Liver (tissue), 9 donors: ENCODE data around the gene MARCHF9. TPM values are rescaled to one million over a fixed set of nuclear protein-coding genes. Genes with fewer than 3 reads are reported as not detected.
"Not testable (repeated sequence)": the region's sequence is repeated elsewhere in the genome, so short reads cannot be mapped to it uniquely, and the experiment has no call there.

Experiments used
- DNase-seq: peaks from one replicate; pipeline ENCODE4 v3.0.0-alpha.2; 2017; ENCODE audit warnings: low spot score
- H3K27ac ChIP-seq, 2 donors: one replicate each; pipeline ENCODE4 v1.7.0; 2013; ENCODE audit warnings: inconsistent platforms in 2 of 2, low read length in 2 of 2, control low read depth in 1 of 2, low read depth in 1 of 2, mild to moderate bottlenecking in 1 of 2
- H3K27me3 ChIP-seq, 4 donors: one replicate each; pipeline versions ENCODE4 v1.6.1 to v1.7.0; 2013; ENCODE audit warnings: low read length in 3 of 4, inconsistent platforms in 1 of 4, mild to moderate bottlenecking in 1 of 4, moderate library complexity in 1 of 4; ENCODE audit not compliant: control insufficient read depth in 4 of 4, insufficient read depth in 4 of 4
- H3K36me3 ChIP-seq, 4 donors: one replicate each; pipeline versions ENCODE4 v1.6.1 to v1.7.0; 2013; ENCODE audit warnings: low read length in 3 of 4, mild to moderate bottlenecking in 3 of 4, low read depth in 1 of 4, moderate library complexity in 1 of 4; ENCODE audit not compliant: control insufficient read depth in 4 of 4, insufficient read depth in 3 of 4
- H3K4me1 ChIP-seq, 4 donors: one replicate each; pipeline versions ENCODE4 v1.6.1 to v1.7.0; 2013; ENCODE audit warnings: low read length in 3 of 4, mild to moderate bottlenecking in 3 of 4, moderate library complexity in 1 of 4; ENCODE audit not compliant: control insufficient read depth in 4 of 4, insufficient read depth in 4 of 4
- H3K4me3 ChIP-seq, 3 donors: one replicate each; pipeline versions ENCODE4 v1.6.1 to v1.7.0; 2013; ENCODE audit warnings: low read length in 3 of 3, control low read depth in 1 of 3, low read depth in 1 of 3, mild to moderate bottlenecking in 1 of 3
- H3K9ac ChIP-seq, 2 donors: one replicate each; pipeline ENCODE4 v1.7.0; 2013; ENCODE audit warnings: low read length in 2 of 2, mild to moderate bottlenecking in 2 of 2, moderate library complexity in 2 of 2, control low read depth in 1 of 2, low read depth in 1 of 2
- H3K9me3 ChIP-seq, 4 donors: one replicate each; pipeline versions ENCODE4 v1.6.1 to v1.7.0; 2013; ENCODE audit warnings: low read length in 3 of 4; ENCODE audit not compliant: control insufficient read depth in 4 of 4
- EGR1 ChIP-seq, 2 donors: IDR thresholded peaks; 2 replicates each; pipeline ENCODE4 v1.6.1; 2016 to 2018; ENCODE audit warnings: antibody characterized with exemption in 2 of 2, low read depth in 2 of 2
- GABPA ChIP-seq, 2 donors: IDR thresholded peaks in 1 of 2; conservative IDR thresholded peaks in 1 of 2; 2 replicates each; pipeline ENCODE4 v1.6.1; 2016; ENCODE audit warnings: antibody characterized with exemption in 2 of 2, mild to moderate bottlenecking in 1 of 2, moderate library complexity in 1 of 2
- HNF4A ChIP-seq, 2 donors: conservative IDR thresholded peaks; 2 replicates each; pipeline ENCODE4 v1.6.1; 2016; ENCODE audit warnings: antibody characterized with exemption in 2 of 2, mild to moderate bottlenecking in 2 of 2
- JUND ChIP-seq, 2 donors: IDR thresholded peaks; 2 replicates each; pipeline ENCODE4 v1.6.1; 2016; ENCODE audit warnings: antibody characterized with exemption in 2 of 2
- REST ChIP-seq: IDR thresholded peaks from 2 replicates; pipeline ENCODE4 v1.6.1; 2016; ENCODE audit warnings: antibody characterized with exemption, mild to moderate bottlenecking
- RXRA ChIP-seq, 2 donors: IDR thresholded peaks; 2 replicates each; pipeline ENCODE4 v1.6.1; 2017 to 2018; ENCODE audit warnings: antibody characterized with exemption in 2 of 2, mild to moderate bottlenecking in 1 of 2
- SP1 ChIP-seq: IDR thresholded peaks from 2 replicates; pipeline ENCODE4 v1.6.1; 2018; ENCODE audit warnings: antibody characterized with exemption, mild to moderate bottlenecking
- TAF1 ChIP-seq: conservative IDR thresholded peaks from 2 replicates; pipeline ENCODE4 v1.6.1; 2016; ENCODE audit warnings: antibody characterized with exemption, mild to moderate bottlenecking
- ZBTB33 ChIP-seq: IDR thresholded peaks from 2 replicates; pipeline ENCODE4 v1.6.1; 2016; ENCODE audit warnings: antibody characterized with exemption
- WGBS: extraction: QIAGEN DNeasy Blood & Tissue Kit; methylation state at CpG from one replicate; pipeline ENCODE4 v1.1.7; 2013; 5-methylcytosine and 5-hydroxymethylcytosine counted together
- polyA plus RNA-seq, 2 donors: library from polyadenylated mRNA; stranded (reverse) in 1 of 2; unstranded in 1 of 2; fragments of 200-250 nt in 1 of 2; fragments of >200 nt in 1 of 2; fragmentation: Nextera tagmentation in 1 of 2; extraction: Ambion mirVana in 1 of 2; gene quantifications; one replicate each; pipeline versions ENCODE4 v1.2.1 to v1.2.3, GENCODE V29; 2013 to 2015
- total RNA-seq, 2 donors: library from RNA; depleted of rRNA; stranded (reverse); fragments of >200 nt; gene quantifications; one replicate each; pipeline ENCODE4 v1.2.3, GENCODE V29; 2014
- donor health status: healthy.
- donor health status: healthy.
- donor health status: healthy.
- donor health status: healthy.
- donor health status: healthy.

MARCHF9 gene
- total and polyA plus RNA-seq, 4 donors = 1.1 to 3.0 (median 2.2) TPM

DNA sequence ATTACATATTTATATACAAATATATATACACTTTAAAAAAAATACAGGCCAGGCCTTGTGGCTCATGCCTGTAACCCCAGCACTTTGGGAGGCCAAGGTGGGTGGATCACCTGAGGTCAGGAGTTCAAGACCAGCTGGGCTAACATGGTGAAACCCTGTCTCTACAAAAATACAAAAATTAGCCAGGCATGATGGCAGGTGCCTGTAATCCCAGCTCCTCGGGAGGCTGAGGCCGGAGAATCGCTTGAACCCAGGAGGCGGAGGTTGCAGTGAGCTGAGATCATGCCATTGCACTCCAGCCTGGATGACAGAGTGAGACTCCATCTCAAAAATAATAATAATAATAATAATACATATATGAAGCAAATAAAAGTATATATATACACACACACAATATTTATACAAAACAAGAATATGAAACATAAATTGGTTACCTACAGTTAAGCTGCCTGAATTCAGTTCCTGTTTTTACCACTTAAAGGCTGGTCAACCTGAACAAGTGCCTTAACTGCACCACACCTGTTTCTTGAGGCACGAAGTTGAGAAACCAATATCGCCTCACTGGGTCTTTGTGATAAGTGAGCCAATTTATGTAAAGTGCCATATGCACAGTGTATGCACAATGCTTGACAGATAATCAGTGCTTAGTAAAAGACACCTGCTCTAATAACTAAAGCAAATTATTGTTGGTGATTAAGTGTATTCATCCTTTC, 39.7 kb upstream of the MARCHF9 start:
- H3K9me3 ChIP-seq, H3K27me3 ChIP-seq, H3K27ac ChIP-seq, H3K4me1 ChIP-seq, H3K4me3 ChIP-seq, H3K9ac ChIP-seq, DNase-seq: not testable (repeated sequence)
- peaks cover 14 to 52% (median 45%) of the 10 kb centered on the region in 4 donors for H3K36me3 ChIP-seq
- 97% methylated on average over 6 of the region's 6 CpGs for WGBS

DNA sequence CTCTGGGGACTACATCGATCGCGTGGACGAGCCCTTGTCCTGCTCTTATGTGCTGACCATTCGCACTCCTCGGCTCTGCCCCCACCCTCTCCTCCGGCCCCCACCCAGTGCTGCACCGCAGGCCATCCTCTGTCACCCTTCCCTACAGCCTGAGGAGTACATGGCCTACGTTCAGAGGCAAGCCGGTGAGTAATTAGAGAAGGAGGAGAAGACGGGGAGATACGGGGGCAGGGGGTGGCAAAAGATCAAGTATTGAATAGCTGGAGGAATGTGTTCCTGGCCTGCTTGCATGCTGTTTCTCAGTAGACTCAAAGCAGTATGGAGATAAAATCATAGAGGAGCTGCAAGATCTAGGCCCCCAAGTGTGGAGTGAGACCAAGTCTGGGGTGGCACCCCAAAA, 39.1 kb upstream of the MARCHF9 start:
- no peak overlapping the region for H3K9ac ChIP-seq
- 98% methylated on average over 12 of the region's 12 CpGs for WGBS
- H3K27me3 ChIP-seq = no peaks in the 10 kb centered on the region
- H3K4me1 ChIP-seq = no peaks in the 10 kb centered on the region
- no peak overlapping the region for H3K27ac ChIP-seq
- no peak overlapping the region for H3K4me3 ChIP-seq
- peaks cover 14 to 58% (median 50%) of the 10 kb centered on the region in 4 donors for H3K36me3 ChIP-seq
- DNase-seq = no peak
- H3K9me3 ChIP-seq = no peaks in the 10 kb centered on the region
- TF ChIP-seq TAF1 (no peak), RXRA (IDR thresholded peaks at IDR 0.05) (no peak), REST (no peak), ZBTB33 (no peak), EGR1 (IDR thresholded peaks at IDR 0.05; ENCODE audit: low read depth in 2 of 2) (no peak)

GRCh38 chr12:57716305-57716704, 38.6 kb upstream of the MARCHF9 start:
- TF ChIP-seq HNF4A (conservative IDR thresholded peaks at IDR 0.05) (no peak), GABPA (IDR thresholded peaks at IDR 0.05 in 1 of 2, conservative IDR thresholded peaks at IDR 0.05 in 1 of 2) (no peak), JUND (IDR thresholded peaks at IDR 0.05) (no peak), SP1 (no peak)
- Histone ChIP-seq H3K9me3 (no peaks in the 10 kb centered on the region), H3K4me3 (no peak overlapping the region), H3K27ac (no peak overlapping the region), H3K4me1 (no peaks in the 10 kb centered on the region), H3K27me3 (no peaks in the 10 kb centered on the region), H3K36me3 (peaks cover 14 to 64% (median 52%) of the 10 kb centered on the region in 4 donors), H3K9ac (no peak overlapping the region)
- DNase-seq = no peak
- 96% methylated on average over 4 of the region's 4 CpGs for WGBS
